Measurements from ENCODE around the gene ZEB2.

ZEB2 gene

GRCh38 chr2:144526831-144527230 is 6.9 kb upstream of the ZEB2 start:
- DNase-seq (ENCODE audit: low read depth in 1 of 2, low spot score in 1 of 2), result no peak
- no peak overlapping the region for H3K27ac ChIP-seq (replicated peaks)
- TF ChIP-seq GABPA (IDR thresholded peaks at IDR 0.05; ENCODE audit: low read depth), result no peak
- no peak for TF ChIP-seq POLR2AphosphoS5 (IDR thresholded peaks at IDR 0.05; ENCODE audit: low read depth)
- no peak for TF ChIP-seq REST (IDR thresholded peaks at IDR 0.05; ENCODE audit: insufficient replicate concordance, low read depth)
- TF ChIP-seq CTCF (IDR thresholded peaks at IDR 0.05; ENCODE audit: insufficient read depth, low read length), result no peak
- no peak for TF ChIP-seq SPI1 (IDR thresholded peaks at IDR 0.05; ENCODE audit: borderline replicate concordance, low read depth)
- H3K27me3 ChIP-seq (ENCODE audit: insufficient read depth, poor library complexity, severe bottlenecking), result no peaks in the 10 kb centered on the region
- no peak overlapping the region for H3K4me3 ChIP-seq (replicated peaks; ENCODE audit: insufficient read depth, low read length)

GRCh38 chr2:144524118-144525009 is 4.4 kb upstream of the ZEB2 start:
- TF ChIP-seq REST (IDR thresholded peaks at IDR 0.05; ENCODE audit: insufficient replicate concordance, low read depth), result no peak
- no peak; the same call in 1 of the 2 replicates for TF ChIP-seq POLR2AphosphoS5 (IDR thresholded peaks at IDR 0.05; ENCODE audit: low read depth)
- TF ChIP-seq SPI1 (IDR thresholded peaks at IDR 0.05; ENCODE audit: borderline replicate concordance, low read depth), result no peak
- TF ChIP-seq CTCF (IDR thresholded peaks at IDR 0.05; ENCODE audit: insufficient read depth, low read length), result no peak
- TF ChIP-seq GABPA (IDR thresholded peaks at IDR 0.05; ENCODE audit: low read depth), result no peak
- no peak for DNase-seq (ENCODE audit: low read depth in 1 of 2, low spot score in 1 of 2)
- no peak overlapping the region for H3K27ac ChIP-seq (replicated peaks)
- peak overlapping the region; percentile 54 for H3K4me3 ChIP-seq (replicated peaks; ENCODE audit: insufficient read depth, low read length)
- H3K27me3 ChIP-seq (ENCODE audit: insufficient read depth, poor library complexity, severe bottlenecking), result no peaks in the 10 kb centered on the region

- Histone ChIP-seq H3K27me3 (ENCODE audit: insufficient read depth, poor library complexity, severe bottlenecking) (no peaks in the 10 kb centered on the region), H3K4me3 (replicated peaks; ENCODE audit: insufficient read depth, low read length) (peak overlapping the region; percentile 54), H3K27ac (replicated peaks) (peak overlapping the region; percentile 57)
- TF ChIP-seq SPI1 (IDR thresholded peaks at IDR 0.05; ENCODE audit: borderline replicate concordance, low read depth) (no peak), POLR2AphosphoS5 (IDR thresholded peaks at IDR 0.05; ENCODE audit: low read depth) (no peak), REST (IDR thresholded peaks at IDR 0.05; ENCODE audit: insufficient replicate concordance, low read depth) (no peak), CTCF (IDR thresholded peaks at IDR 0.05; ENCODE audit: insufficient read depth, low read length) (no peak), GABPA (IDR thresholded peaks at IDR 0.05; ENCODE audit: low read depth) (no peak)
- DNase-seq (ENCODE audit: low read depth in 1 of 2, low spot score in 1 of 2), result no peak
These were observed 3.7 kb upstream of the ZEB2 start for GRCh38 chr2:144523596-144524117.

Data from HL-60 (cell line).